Ascending aorta (tissue), 2 donors: ENCODE measurements around the gene TMEM132C. TPM values are rescaled to one million over a fixed set of nuclear protein-coding genes. Genes with fewer than 3 reads are reported as not detected.

Experiments used
- DNase-seq, 2 donors: peaks; one replicate each; pipeline ENCODE4 v3.0.0-alpha.2; 2019; ENCODE audit warnings: low spot score in 2 of 2
- H3K27ac ChIP-seq, 2 donors: fragments of 200-600 bp; sonication (generic); one replicate each; pipeline ENCODE4 v1.5.1; 2016 to 2017; ENCODE audit warnings: mild to moderate bottlenecking in 1 of 2
- H3K27me3 ChIP-seq: fragments of 200-600 bp; sonication (generic); one replicate; pipeline ENCODE4 v1.5.1; 2017
- H3K36me3 ChIP-seq, 2 donors: fragments of 200-600 bp; sonication (generic); one replicate each; pipeline ENCODE4 v1.5.1; 2016
- H3K4me1 ChIP-seq, 2 donors: fragments of 200-600 bp; sonication (generic); one replicate each; pipeline ENCODE4 v1.5.1; 2016 to 2017; ENCODE audit warnings: mild to moderate bottlenecking in 1 of 2
- H3K4me3 ChIP-seq, 2 donors: fragments of 200-600 bp; sonication (generic); one replicate each; pipeline ENCODE4 v1.5.1; 2016 to 2017; ENCODE audit warnings: mild to moderate bottlenecking in 1 of 2
- H3K9me3 ChIP-seq, 2 donors: fragments of 200-600 bp; sonication (generic); one replicate each; pipeline ENCODE4 v1.5.1; 2016
- CTCF ChIP-seq, 3 experiments: fragments of 200-600 bp in 2 of 3; fragments of 450-650 bp in 1 of 3; sonication (generic) in 2 of 3; IDR thresholded peaks; one replicate each; pipeline ENCODE4 v1.5.1; 2016 to 2019; ENCODE audit warnings: antibody characterized with exemption in 3 of 3, mild to moderate bottlenecking in 1 of 3, moderate library complexity in 1 of 3
- intact Hi-C: fragments of 100-400 bp; cut with DNase I; formaldehyde crosslinking; loops from one replicate; pipeline ENCODE4 v1.15.1; 2023
- total RNA-seq: library from RNA; depleted of rRNA; stranded (reverse); fragments of >200 nt; gene quantifications from one replicate; pipeline ENCODE4 v1.1.0, GENCODE V29; 2016

The TMEM132C gene
- total RNA-seq, 1 donor from 2014 or later, result 0.96 TPM

GRCh38 chr12:128307791-128308190 lies 40.8 kb downstream of the TMEM132C start:
- Histone ChIP-seq H3K4me1 (no peaks in the 10 kb centered on the region), H3K27ac (no peak overlapping the region), H3K4me3 (no peak overlapping the region), H3K27me3 (no peaks in the 10 kb centered on the region), H3K9me3 (no peaks in the 10 kb centered on the region), H3K36me3 (no peaks in the 10 kb centered on the region)
- intact Hi-C loops, result no loop called here
- DNase-seq, result no peak
- TF ChIP-seq CTCF (IDR thresholded peaks at IDR 0.05), result no peak

GRCh38 chr12:128312661-128313060 lies 45.7 kb downstream of the TMEM132C start:
- no peak for DNase-seq
- intact Hi-C loops, result no loop called here
- no peaks in the 10 kb centered on the region for H3K27me3 ChIP-seq
- no peak overlapping the region for H3K4me3 ChIP-seq
- H3K9me3 ChIP-seq, result no peaks in the 10 kb centered on the region
- no peaks in the 10 kb centered on the region for H3K36me3 ChIP-seq
- no peak overlapping the region for H3K27ac ChIP-seq
- no peaks in the 10 kb centered on the region for H3K4me1 ChIP-seq
- TF ChIP-seq CTCF (IDR thresholded peaks at IDR 0.05), result no peak

- TF ChIP-seq CTCF (IDR thresholded peaks at IDR 0.05), result no peak
- no peaks in the 10 kb centered on the region for H3K36me3 ChIP-seq
- intact Hi-C loops, result no loop called here
- H3K9me3 ChIP-seq, result no peaks in the 10 kb centered on the region
- no peaks in the 10 kb centered on the region for H3K27me3 ChIP-seq
- no peaks in the 10 kb centered on the region for H3K4me1 ChIP-seq
- no peak for DNase-seq
- H3K4me3 ChIP-seq, result no peak overlapping the region
- H3K27ac ChIP-seq, result no peak overlapping the region
Observed at GRCh38 chr12:128313931-128314330, 47.0 kb downstream of the TMEM132C start.

- H3K27me3 ChIP-seq, result no peaks in the 10 kb centered on the region
- DNase-seq, result no peak
- H3K36me3 ChIP-seq, result no peaks in the 10 kb centered on the region
- intact Hi-C loops, result no loop called here
- no peak for TF ChIP-seq CTCF (IDR thresholded peaks at IDR 0.05)
- no peak overlapping the region for H3K27ac ChIP-seq
- H3K4me1 ChIP-seq, result no peaks in the 10 kb centered on the region
- H3K9me3 ChIP-seq, result no peaks in the 10 kb centered on the region
- no peak overlapping the region for H3K4me3 ChIP-seq
Observed at GRCh38 chr12:128314611-128315010, 47.6 kb downstream of the TMEM132C start.

GRCh38 chr12:128316078-128316477 lies 49.1 kb downstream of the TMEM132C start:
- Histone ChIP-seq H3K4me1 (no peaks in the 10 kb centered on the region), H3K27ac (no peak overlapping the region), H3K4me3 (no peak overlapping the region), H3K36me3 (no peaks in the 10 kb centered on the region), H3K27me3 (no peaks in the 10 kb centered on the region), H3K9me3 (no peaks in the 10 kb centered on the region)
- DNase-seq, result no peak
- intact Hi-C loops, result no loop called here
- TF ChIP-seq CTCF (IDR thresholded peaks at IDR 0.05), result no peak

- H3K27me3 ChIP-seq, result no peaks in the 10 kb centered on the region
- intact Hi-C loops, result no loop called here
- H3K4me3 ChIP-seq, result no peak overlapping the region
- no peaks in the 10 kb centered on the region for H3K9me3 ChIP-seq
- TF ChIP-seq CTCF (IDR thresholded peaks at IDR 0.05), result no peak
- no peak overlapping the region for H3K27ac ChIP-seq
- DNase-seq, result no peak
- H3K4me1 ChIP-seq, result no peaks in the 10 kb centered on the region
- no peaks in the 10 kb centered on the region for H3K36me3 ChIP-seq
Observed at GRCh38 chr12:128316973-128317526, 50.1 kb downstream of the TMEM132C start.
